H9 (cell line): ENCODE results near the gene AGTRAP. TPM values are rescaled to one million over a fixed set of nuclear protein-coding genes. Genes with fewer than 3 reads are reported as not detected.

Experiments used
- DNase-seq: peaks from one replicate; pipeline ENCODE4 v3.0.0-alpha.2; 2017
- H2AFZ ChIP-seq: one replicate; pipeline ENCODE4 v1.6.1; 2013; ENCODE audit warnings: mild to moderate bottlenecking, low read length, control low read depth, moderate library complexity
- H2AK5ac ChIP-seq: 2 replicates; pipeline ENCODE4 v1.6.1; 2013; ENCODE audit warnings: low read length, control low read depth, mixed read lengths; ENCODE audit not compliant: insufficient read length
- H2BK120ac ChIP-seq: one replicate; pipeline ENCODE4 v1.6.1; 2013; ENCODE audit warnings: low read depth, mild to moderate bottlenecking, low read length, control low read depth, inconsistent platforms; ENCODE audit not compliant: poor library complexity, severe bottlenecking
- H2BK12ac ChIP-seq: 2 replicates; pipeline ENCODE4 v1.6.1; 2013; ENCODE audit warnings: low read length, control low read depth, mixed read lengths, low read depth; ENCODE audit not compliant: insufficient read length
- H2BK15ac ChIP-seq: 2 replicates; pipeline ENCODE4 v1.6.1; 2013; ENCODE audit warnings: low read depth, low read length, control low read depth
- H2BK20ac ChIP-seq: one replicate; pipeline ENCODE4 v1.6.1; 2013; ENCODE audit warnings: low read depth, mild to moderate bottlenecking, low read length, control low read depth, inconsistent platforms; ENCODE audit not compliant: poor library complexity, severe bottlenecking
- H2BK5ac ChIP-seq: 2 replicates; pipeline ENCODE4 v1.6.1; 2013; ENCODE audit warnings: low read length, control low read depth, mixed read lengths; ENCODE audit not compliant: insufficient read length
- H3K14ac ChIP-seq: 2 replicates; pipeline ENCODE4 v1.6.1; 2013; ENCODE audit warnings: low read length, control low read depth; ENCODE audit not compliant: insufficient read depth
- H3K18ac ChIP-seq: 2 replicates; pipeline ENCODE4 v1.6.1; 2013; ENCODE audit warnings: low read depth, mild to moderate bottlenecking, mixed read lengths, low read length, control low read depth; ENCODE audit not compliant: insufficient read length
- H3K23ac ChIP-seq: 2 replicates; pipeline ENCODE4 v1.6.1; 2013; ENCODE audit warnings: low read length, control low read depth, mixed read lengths, low read depth; ENCODE audit not compliant: insufficient read length
- H3K23me2 ChIP-seq: 2 replicates; pipeline ENCODE4 v1.6.1; 2013; ENCODE audit warnings: low read depth, mild to moderate bottlenecking, mixed read lengths, low read length, control low read depth; ENCODE audit not compliant: insufficient read length, poor library complexity, severe bottlenecking
- H3K27ac ChIP-seq: 2 replicates; pipeline ENCODE4 v1.5.1; 2013; ENCODE audit warnings: low read length, control low read depth, mixed read lengths, low read depth; ENCODE audit not compliant: insufficient read length
- H3K27me3 ChIP-seq: 2 replicates; pipeline ENCODE4 v1.6.1; 2013; ENCODE audit warnings: low read length, control low read depth, inconsistent platforms; ENCODE audit not compliant: insufficient read depth
- H3K4ac ChIP-seq: 2 replicates; pipeline ENCODE4 v1.6.1; 2013; ENCODE audit warnings: low read depth, mild to moderate bottlenecking, control low read depth, inconsistent platforms, low read length, moderate library complexity
- H3K4me1 ChIP-seq: 2 replicates; pipeline ENCODE4 v1.6.1; 2013; ENCODE audit warnings: low read length, control low read depth, inconsistent platforms; ENCODE audit not compliant: insufficient read depth
- H3K4me2 ChIP-seq: 2 replicates; pipeline ENCODE4 v1.6.1; 2013; ENCODE audit warnings: low read length, control low read depth, mixed read lengths; ENCODE audit not compliant: insufficient read length, insufficient read depth
- H3K56ac ChIP-seq: 2 replicates; pipeline ENCODE4 v1.6.1; 2013; ENCODE audit warnings: low read depth, mild to moderate bottlenecking, mixed read lengths, low read length, control low read depth; ENCODE audit not compliant: insufficient read length
- H3K79me1 ChIP-seq: 2 replicates; pipeline ENCODE4 v1.6.1; 2013; ENCODE audit warnings: low read depth, mild to moderate bottlenecking, moderate library complexity, low read length, control low read depth, inconsistent platforms; ENCODE audit not compliant: insufficient read depth, poor library complexity, severe bottlenecking
- H3K79me2 ChIP-seq: 2 replicates; pipeline ENCODE4 v1.6.1; 2013; ENCODE audit warnings: low read length, control low read depth, inconsistent platforms; ENCODE audit not compliant: insufficient read depth
- H3K9ac ChIP-seq: 2 replicates; pipeline ENCODE4 v1.6.1; 2013; ENCODE audit warnings: low read length, control low read depth, mixed read lengths; ENCODE audit not compliant: insufficient read length; ENCODE audit errors: extremely low read depth
- H3K9me3 ChIP-seq: one replicate; pipeline ENCODE4 v1.6.1; 2013; ENCODE audit warnings: low read depth, low read length, inconsistent platforms; ENCODE audit not compliant: control insufficient read depth
- H3T11ph ChIP-seq: one replicate; pipeline ENCODE4 v1.6.1; 2013; ENCODE audit warnings: mild to moderate bottlenecking, low read length, control low read depth, inconsistent platforms
- H4K20me1 ChIP-seq: one replicate; pipeline ENCODE4 v1.6.1; 2013; ENCODE audit not compliant: control insufficient read depth, insufficient read length, insufficient read depth
- H4K5ac ChIP-seq: 2 replicates; pipeline ENCODE4 v1.6.1; 2013; ENCODE audit warnings: low read depth, mild to moderate bottlenecking, mixed read lengths, low read length, control low read depth; ENCODE audit not compliant: insufficient read length
- H4K8ac ChIP-seq: replicated peaks from 2 replicates; pipeline ENCODE4 v1.6.1; 2013; ENCODE audit warnings: low read length, control low read depth, mixed read lengths, low read depth; ENCODE audit not compliant: insufficient read length
- H4K91ac ChIP-seq: 2 replicates; pipeline ENCODE4 v1.6.1; 2013; ENCODE audit warnings: low read depth, mild to moderate bottlenecking, moderate library complexity, mixed read lengths, low read length, control low read depth; ENCODE audit not compliant: insufficient read length
- H3K27ac Mint-ChIP-seq, 3 experiments: 2 replicates in 2 of 3; 3 replicates in 1 of 3; pipeline ENCODE4 v1.8.0; 2020 to 2021; ENCODE audit warnings: mixed read lengths in 3 of 3, mild to moderate bottlenecking in 1 of 3, moderate library complexity in 1 of 3
- H3K27me3 Mint-ChIP-seq: 2 replicates; pipeline ENCODE4 v1.8.0; 2021; ENCODE audit warnings: low read depth, mild to moderate bottlenecking, moderate library complexity, mixed read lengths
- H3K36me3 Mint-ChIP-seq, 3 experiments: 2 replicates in 2 of 3; 3 replicates in 1 of 3; pipeline ENCODE4 v1.8.0; 2020 to 2021; ENCODE audit warnings: low read depth in 3 of 3, mixed read lengths in 3 of 3; ENCODE audit not compliant: insufficient read depth in 1 of 3
- H3K4me1 Mint-ChIP-seq, 2 experiments: 2 replicates each; pipeline ENCODE4 v1.8.0; 2020; ENCODE audit warnings: mixed read lengths in 2 of 2
- H3K4me3 Mint-ChIP-seq, 2 experiments: 2 replicates in 1 of 2; 3 replicates in 1 of 2; pipeline ENCODE4 v1.8.0; 2020 to 2021; ENCODE audit warnings: mild to moderate bottlenecking in 2 of 2, mixed read lengths in 2 of 2, moderate library complexity in 1 of 2
- H3K9me3 Mint-ChIP-seq, 2 experiments: 2 replicates in 1 of 2; 3 replicates in 1 of 2; pipeline ENCODE4 v1.8.0; 2020; ENCODE audit warnings: mild to moderate bottlenecking in 2 of 2, mixed read lengths in 2 of 2, moderate library complexity in 1 of 2
- CTCF ChIP-seq: fragments of 200-600 bp; sonication (generic); conservative IDR thresholded peaks from 3 replicates; pipeline ENCODE4 v1.8.0; 2021; ENCODE audit warnings: antibody characterized with exemption, mild to moderate bottlenecking
- WGBS: extraction: QIAGEN DNeasy Blood & Tissue Kit; methylation state at CpG from one replicate; pipeline ENCODE4 v1.1.7; 2013; ENCODE audit warnings: missing lambda C conversion rate, low lambda C conversion rate, mixed read lengths; ENCODE audit not compliant: insufficient read length; ENCODE audit errors: extremely low coverage; 5-methylcytosine and 5-hydroxymethylcytosine counted together
- total RNA-seq: library from RNA; stranded (reverse); gene quantifications from 2 replicates; pipeline ENCODE4 v1.2.1, GENCODE V29; 2021

AGTRAP gene
- total RNA-seq, 1 experiment from 2014 or later, result 60.9 TPM

DNA sequence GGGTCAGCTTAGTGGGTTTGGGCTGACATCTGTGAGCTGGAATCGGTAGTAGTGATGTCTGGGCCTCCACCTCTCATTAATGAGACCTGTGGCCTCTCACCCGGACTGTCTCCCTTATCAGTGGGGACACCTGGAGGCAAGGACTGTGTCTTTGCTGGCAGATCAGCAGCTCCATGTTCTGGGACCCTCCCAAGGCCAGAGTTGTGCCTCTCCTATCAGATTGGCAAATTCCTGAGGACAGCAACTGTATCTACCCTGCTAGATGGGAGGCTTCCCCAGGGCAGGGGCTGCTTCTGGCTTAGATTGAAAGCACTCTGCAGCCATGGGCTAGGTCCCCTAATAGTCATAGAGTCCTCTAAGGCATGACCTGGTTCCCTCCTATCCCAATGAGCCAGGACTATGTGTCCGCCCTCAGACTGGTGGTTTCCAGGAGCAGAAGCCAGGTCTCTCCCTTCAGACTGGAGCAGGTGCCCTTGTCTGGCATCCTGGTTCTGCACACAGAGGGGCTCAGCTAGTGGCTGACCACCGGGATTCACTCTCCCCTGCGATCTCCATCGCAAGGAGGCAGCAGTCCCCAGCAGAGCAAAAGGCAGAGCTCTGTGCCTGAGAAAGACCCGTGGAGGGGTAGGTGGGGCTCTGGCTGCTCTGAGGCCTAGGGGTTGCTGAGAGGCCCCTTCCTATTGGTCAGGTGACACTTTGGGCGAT, 38.6 kb upstream of the AGTRAP start:
- Histone ChIP-seq H2BK20ac (no peak overlapping the region), H3K56ac (no peak overlapping the region), H2BK120ac (no peak overlapping the region), H2BK12ac (no peak overlapping the region), H3K79me2 (no peaks in the 10 kb centered on the region; the same call in 1 of the 2 replicates), H3K4me2 (no peak overlapping the region), H4K8ac (no peak overlapping the region), H3K9me3 (no peaks in the 10 kb centered on the region), H3K18ac (no peak overlapping the region), H4K20me1 (peaks cover 7% of the 10 kb centered on the region), H3K23ac (no peak overlapping the region), H2BK5ac (no peak overlapping the region), H3K14ac (no peak overlapping the region), H3T11ph (no peak overlapping the region), H3K79me1 (no peaks in the 10 kb centered on the region), H2BK15ac (no peak overlapping the region), H3K4ac (no peak overlapping the region), H3K4me1 (peaks cover 10% of the 10 kb centered on the region), H2AFZ (no peak overlapping the region), H3K23me2 (peaks cover 8% of the 10 kb centered on the region), H4K91ac (no peak overlapping the region), H3K9ac (no peak overlapping the region), H3K27ac (no peak overlapping the region), H4K5ac (no peak overlapping the region), H2AK5ac (no peak overlapping the region), H3K27me3 (no peaks in the 10 kb centered on the region; the same call in 1 of the 2 replicates)
- Mint-ChIP-seq H3K27me3 (peaks cover 10% of the 10 kb centered on the region), H3K36me3 (peaks cover 0 to 5% (median 0%) of the 10 kb centered on the region in 3 experiments; a peak in 2 of 7 replicates), H3K4me1 (peaks cover 45 to 51% of the 10 kb centered on the region in 2 experiments), H3K9me3 (no peaks in the 10 kb centered on the region), H3K4me3 (no peak overlapping the region), H3K27ac (peak overlapping the region in 1 of 3 experiments; percentile 20; a peak in 1 of 7 replicates)
- peak; percentile 64 for DNase-seq
- WGBS, result no CpG with 5 or more reads among the region's 8 CpGs
- no peak for TF ChIP-seq CTCF
